ENCODE results near the gene COL23A1. TPM values are rescaled to one million over a fixed set of nuclear protein-coding genes. Genes with fewer than 3 reads are reported as not detected.

COL23A1 gene
- total RNA-seq, 1 experiment from 2014 or later = not detected

- no peak for ATAC-seq
- no peaks in the 10 kb centered on the region for H3K9me3 ChIP-seq (ENCODE audit: low read length)
- POLR2A ChIA-PET (ENCODE audit: unreplicated experiment) = no interaction called here
- H3K27me3 ChIP-seq (ENCODE audit: low read length) = peaks cover 16% of the 10 kb centered on the region
- H3K4me1 ChIP-seq (ENCODE audit: insufficient read depth, low read length) = no peaks in the 10 kb centered on the region
- no peaks in the 10 kb centered on the region for H3K36me3 ChIP-seq (ENCODE audit: low read depth, low read length)
- H4K20me1 ChIP-seq (ENCODE audit: low read length) = no peaks in the 10 kb centered on the region
- H3K9me2 ChIP-seq (replicated peaks; ENCODE audit: low read length) = no peaks in the 10 kb centered on the region
- no peaks in the 10 kb centered on the region for H3F3A ChIP-seq (ENCODE audit: low read length, unreplicated experiment)
- no peak for DNase-seq
- no peak overlapping the region for H3K4me2 ChIP-seq (ENCODE audit: low read length)
- no peak overlapping the region for H3K4me3 ChIP-seq (ENCODE audit: low read length)
- TF ChIP-seq EZH2 (IDR thresholded peaks at IDR 0.05; ENCODE audit: low read length, unreplicated experiment) (no peak), EZH2phosphoT487 (IDR thresholded peaks at IDR 0.05; ENCODE audit: borderline replicate concordance, low read length) (no peak), CTCF (conservative IDR thresholded peaks at IDR 0.05; ENCODE audit: low read depth, low read length) (no peak)
- H3K9ac ChIP-seq (ENCODE audit: low read length) = no peak overlapping the region
- intact Hi-C loops (cut with micrococcal nuclease) = no loop called here
- H3K79me2 ChIP-seq (ENCODE audit: low read length) = no peaks in the 10 kb centered on the region
- CTCF ChIA-PET = no interaction called here
- H3K27ac ChIP-seq (ENCODE audit: low read length) = no peak overlapping the region
- BruUV-seq (replicated peaks) = no TSS peak
- H2AFZ ChIP-seq (ENCODE audit: low read length) = no peak overlapping the region
These were observed 266.7 kb downstream of the COL23A1 start for GRCh38 chr5:178323541-178323865.

DNA sequence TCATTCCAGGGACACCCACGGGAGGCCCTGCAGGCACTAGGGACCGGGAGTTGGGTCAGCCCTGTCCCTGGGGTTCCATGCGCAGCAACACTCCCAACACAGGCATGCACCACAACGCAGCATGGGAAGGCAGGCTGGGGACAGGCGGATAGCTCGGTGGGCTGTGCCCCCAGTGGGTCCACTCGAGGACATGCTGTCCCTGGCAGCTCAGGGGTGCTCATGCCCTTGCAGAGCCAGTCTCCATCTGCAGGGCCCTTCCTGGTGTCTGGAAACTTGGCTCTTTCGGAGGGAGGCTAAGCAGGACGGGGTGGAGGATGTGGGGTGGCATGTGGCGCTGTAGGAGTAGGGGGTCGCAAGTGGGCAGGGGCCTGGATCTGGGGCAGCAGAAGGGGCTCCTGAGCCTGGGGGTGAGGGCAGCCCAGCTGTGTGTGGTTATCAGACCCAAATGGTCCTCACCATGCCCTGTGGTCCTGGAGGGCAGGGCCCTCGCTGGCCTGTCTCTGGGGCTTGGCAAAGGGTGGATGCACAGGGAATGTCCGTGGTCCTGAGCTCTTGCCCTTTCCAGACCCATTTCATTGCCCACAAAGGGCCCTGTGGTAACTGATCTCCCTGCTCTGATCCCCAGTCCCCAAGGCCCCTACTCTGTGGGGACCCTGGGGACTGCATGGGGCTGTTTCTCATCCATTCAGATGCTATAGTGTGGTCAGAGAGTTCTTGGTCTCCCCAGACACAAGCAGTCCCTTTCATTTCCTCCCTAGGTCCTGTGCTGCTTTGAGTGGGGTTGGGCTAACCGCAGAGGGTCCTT, 267.3 kb downstream of the COL23A1 start:
- Histone ChIP-seq H3K4me3 (ENCODE audit: low read length) (no peak overlapping the region), H3K9me3 (ENCODE audit: low read length) (no peaks in the 10 kb centered on the region), H3K36me3 (ENCODE audit: low read depth, low read length) (no peaks in the 10 kb centered on the region), H3K4me1 (ENCODE audit: insufficient read depth, low read length) (no peaks in the 10 kb centered on the region), H3K4me2 (ENCODE audit: low read length) (no peak overlapping the region), H3K79me2 (ENCODE audit: low read length) (no peaks in the 10 kb centered on the region), H2AFZ (ENCODE audit: low read length) (no peak overlapping the region), H4K20me1 (ENCODE audit: low read length) (no peaks in the 10 kb centered on the region), H3K9me2 (replicated peaks; ENCODE audit: low read length) (no peaks in the 10 kb centered on the region), H3K9ac (ENCODE audit: low read length) (no peak overlapping the region), H3F3A (ENCODE audit: low read length, unreplicated experiment) (no peaks in the 10 kb centered on the region), H3K27me3 (ENCODE audit: low read length) (peaks cover 16% of the 10 kb centered on the region), H3K27ac (ENCODE audit: low read length) (no peak overlapping the region)
- ChIA-PET CTCF (no interaction called here), POLR2A (ENCODE audit: unreplicated experiment) (no interaction called here)
- DNase-seq (no peak), ATAC-seq (no peak)
- TF ChIP-seq EZH2phosphoT487 (IDR thresholded peaks at IDR 0.05; ENCODE audit: borderline replicate concordance, low read length) = no peak
- TF ChIP-seq CTCF (conservative IDR thresholded peaks at IDR 0.05; ENCODE audit: low read depth, low read length) = no peak
- no peak for TF ChIP-seq EZH2 (IDR thresholded peaks at IDR 0.05; ENCODE audit: low read length, unreplicated experiment)
- BruUV-seq (replicated peaks) = no TSS peak
- intact Hi-C loops (cut with micrococcal nuclease) = no loop called here

GRCh38 chr5:178320281-178320855, 269.8 kb downstream of the COL23A1 start:
- no peak for DNase-seq
- no peaks in the 10 kb centered on the region for H3F3A ChIP-seq (ENCODE audit: low read length, unreplicated experiment)
- intact Hi-C loops (cut with micrococcal nuclease) = no loop called here
- no peaks in the 10 kb centered on the region for H3K79me2 ChIP-seq (ENCODE audit: low read length)
- BruUV-seq (replicated peaks) = no TSS peak
- no peaks in the 10 kb centered on the region for H3K9me2 ChIP-seq (replicated peaks; ENCODE audit: low read length)
- no peak overlapping the region for H2AFZ ChIP-seq (ENCODE audit: low read length)
- H3K36me3 ChIP-seq (ENCODE audit: low read depth, low read length) = no peaks in the 10 kb centered on the region
- no peak for ATAC-seq
- ChIA-PET CTCF (no interaction called here), POLR2A (ENCODE audit: unreplicated experiment) (no interaction called here)
- no peaks in the 10 kb centered on the region for H3K4me1 ChIP-seq (ENCODE audit: insufficient read depth, low read length)
- no peaks in the 10 kb centered on the region for H3K9me3 ChIP-seq (ENCODE audit: low read length)
- H3K9ac ChIP-seq (ENCODE audit: low read length) = no peak overlapping the region
- H3K4me3 ChIP-seq (ENCODE audit: low read length) = no peak overlapping the region
- H3K27me3 ChIP-seq (ENCODE audit: low read length) = peaks cover 14% of the 10 kb centered on the region
- TF ChIP-seq CTCF (conservative IDR thresholded peaks at IDR 0.05; ENCODE audit: low read depth, low read length) (no peak), EZH2phosphoT487 (IDR thresholded peaks at IDR 0.05; ENCODE audit: borderline replicate concordance, low read length) (no peak), EZH2 (IDR thresholded peaks at IDR 0.05; ENCODE audit: low read length, unreplicated experiment) (no peak)
- no peaks in the 10 kb centered on the region for H4K20me1 ChIP-seq (ENCODE audit: low read length)
- H3K4me2 ChIP-seq (ENCODE audit: low read length) = no peak overlapping the region
- H3K27ac ChIP-seq (ENCODE audit: low read length) = no peak overlapping the region

Data from PC-3 (cell line).